Brain microvascular endothelial cell (primary cell): ENCODE data around the gene MKRN2OS.

ENCODE experiments used
- DNase-seq: peaks from one replicate; pipeline ENCODE4 v3.0.0-alpha.2; 2020
- H3K27ac ChIP-seq: fragments of 250-450 bp; sonication (Bioruptor Pico); 2 replicates; pipeline ENCODE4 v1.5.1; 2020; ENCODE audit warnings: mild to moderate bottlenecking, moderate library complexity
- H3K27me3 ChIP-seq: fragments of 250-450 bp; sonication (Bioruptor Pico); replicated peaks from 2 replicates; pipeline ENCODE4 v1.5.1; 2020; ENCODE audit warnings: mild to moderate bottlenecking
- H3K36me3 ChIP-seq: fragments of 250-450 bp; sonication (Bioruptor Pico); replicated peaks from 2 replicates; pipeline ENCODE4 v1.5.1; 2020; ENCODE audit warnings: mild to moderate bottlenecking
- H3K4me3 ChIP-seq: 2 replicates; pipeline ENCODE4 v1.5.1; 2011; ENCODE audit warnings: low read depth, mild to moderate bottlenecking, control low read depth, low read length, moderate library complexity
- CTCF ChIP-seq: IDR thresholded peaks from 2 replicates; pipeline ENCODE4 v1.5.1; 2011; ENCODE audit warnings: low read depth, mild to moderate bottlenecking, moderate library complexity, low read length, control low read depth, inconsistent platforms; ENCODE audit errors: missing control alignments
- in situ Hi-C: cut with HindIII; loops from 2 replicates; pipeline ENCODE4 v1.10.0; 2017; ENCODE audit warnings: low sequenced_read_pairs, low pct_ligation_motif_present

Gene MKRN2OS

GRCh38 chr3:12522721-12523120 lies 22.6 kb downstream of the MKRN2OS start:
- no peak for TF ChIP-seq CTCF
- in situ Hi-C loops, result no loop called here
- no peak overlapping the region for H3K4me3 ChIP-seq
- DNase-seq, result no peak
- H3K27ac ChIP-seq, result no peak overlapping the region
- H3K36me3 ChIP-seq, result peaks cover 16% of the 10 kb centered on the region
- no peaks in the 10 kb centered on the region for H3K27me3 ChIP-seq

- DNase-seq, result no peak
- Histone ChIP-seq H3K36me3 (peaks cover 16% of the 10 kb centered on the region), H3K27me3 (no peaks in the 10 kb centered on the region), H3K4me3 (no peak overlapping the region), H3K27ac (no peak overlapping the region)
- TF ChIP-seq CTCF, result no peak
- in situ Hi-C loops, result no loop called here
Measured at GRCh38 chr3:12521010-12521409, 24.3 kb downstream of the MKRN2OS start.

- in situ Hi-C loops, result no loop called here
- Histone ChIP-seq H3K36me3 (peaks cover 16% of the 10 kb centered on the region), H3K27me3 (no peaks in the 10 kb centered on the region), H3K4me3 (no peak overlapping the region), H3K27ac (no peak overlapping the region)
- TF ChIP-seq CTCF, result no peak
- no peak for DNase-seq
Measured at GRCh38 chr3:12518261-12519028, 26.9 kb downstream of the MKRN2OS start.

- TF ChIP-seq CTCF, result no peak
- in situ Hi-C loops, result no loop called here
- H3K36me3 ChIP-seq, result peaks cover 9% of the 10 kb centered on the region
- H3K27ac ChIP-seq, result no peak overlapping the region
- H3K27me3 ChIP-seq, result no peaks in the 10 kb centered on the region
- H3K4me3 ChIP-seq, result no peak overlapping the region
- DNase-seq, result no peak
Measured at GRCh38 chr3:12516873-12517272, 28.4 kb downstream of the MKRN2OS start.

- Histone ChIP-seq H3K4me3 (no peak overlapping the region), H3K27me3 (no peaks in the 10 kb centered on the region), H3K27ac (no peak overlapping the region), H3K36me3 (peaks cover 2% of the 10 kb centered on the region)
- DNase-seq, result no peak
- no peak for TF ChIP-seq CTCF
- in situ Hi-C loops, result no loop called here
Measured at GRCh38 chr3:12515631-12516030, 29.7 kb downstream of the MKRN2OS start.
